Measurements from ENCODE around the gene CRAT. TPM values are rescaled to one million over a fixed set of nuclear protein-coding genes. Genes with fewer than 3 reads are reported as not detected.

Gene CRAT
- total RNA-seq, 1 donor from 2014 or later = 19.0 TPM

DNA sequence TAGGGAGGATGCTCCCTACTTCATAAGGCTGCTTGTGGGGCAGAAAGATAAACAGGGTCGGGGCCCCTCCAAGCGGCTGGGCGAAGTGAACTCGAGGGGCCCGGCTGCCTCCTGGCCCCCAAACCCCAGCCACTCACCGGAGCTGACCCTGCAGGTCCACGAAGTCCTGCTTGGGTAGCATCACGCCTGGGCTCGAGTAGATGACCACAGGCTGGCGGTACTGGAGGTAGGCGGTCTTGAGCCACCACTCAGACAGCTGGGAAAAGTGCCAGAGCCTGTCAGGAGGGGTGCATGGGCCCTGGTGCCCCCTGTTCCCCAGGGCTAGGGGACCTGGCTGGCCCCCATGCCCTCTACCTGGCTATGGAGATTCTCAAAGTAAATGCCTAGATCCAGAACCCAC lies 6.5 kb downstream of the CRAT start:
- DNase-seq (ENCODE audit: low spot score, unreplicated experiment) = no peak
- H3K27ac Mint-ChIP-seq = no peak overlapping the region

DNA sequence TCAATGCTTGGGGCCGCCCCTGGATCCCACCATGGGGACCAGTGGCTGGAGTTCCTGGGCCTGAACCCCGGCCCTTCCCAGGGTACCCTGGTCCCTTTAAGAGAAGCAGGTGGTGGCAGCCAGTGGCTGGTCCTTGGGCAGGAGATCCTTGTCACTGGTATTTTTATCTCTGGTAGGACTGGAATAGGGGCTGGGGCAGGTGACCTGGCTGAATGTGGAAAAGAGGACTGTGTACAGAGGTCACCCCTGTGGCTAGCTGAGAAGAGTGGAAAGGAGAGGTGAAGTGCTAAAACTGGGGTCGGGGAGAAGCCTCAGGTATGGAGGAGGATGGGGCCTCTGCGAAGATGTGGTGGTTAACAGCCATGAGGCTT lies 7.0 kb downstream of the CRAT start:
- Mint-ChIP-seq H3K9me3 (ENCODE audit: low read depth) (no peaks in the 10 kb centered on the region), H3K4me1 (ENCODE audit: low read depth) (peaks cover 8% of the 10 kb centered on the region), H3K27me3 (peaks cover 5% of the 10 kb centered on the region), H3K36me3 (ENCODE audit: insufficient read depth) (peaks cover 1% of the 10 kb centered on the region), H3K27ac (no peak overlapping the region), H3K4me3 (ENCODE audit: low read depth) (no peak overlapping the region)
- TF ChIP-seq, protein P1, sequence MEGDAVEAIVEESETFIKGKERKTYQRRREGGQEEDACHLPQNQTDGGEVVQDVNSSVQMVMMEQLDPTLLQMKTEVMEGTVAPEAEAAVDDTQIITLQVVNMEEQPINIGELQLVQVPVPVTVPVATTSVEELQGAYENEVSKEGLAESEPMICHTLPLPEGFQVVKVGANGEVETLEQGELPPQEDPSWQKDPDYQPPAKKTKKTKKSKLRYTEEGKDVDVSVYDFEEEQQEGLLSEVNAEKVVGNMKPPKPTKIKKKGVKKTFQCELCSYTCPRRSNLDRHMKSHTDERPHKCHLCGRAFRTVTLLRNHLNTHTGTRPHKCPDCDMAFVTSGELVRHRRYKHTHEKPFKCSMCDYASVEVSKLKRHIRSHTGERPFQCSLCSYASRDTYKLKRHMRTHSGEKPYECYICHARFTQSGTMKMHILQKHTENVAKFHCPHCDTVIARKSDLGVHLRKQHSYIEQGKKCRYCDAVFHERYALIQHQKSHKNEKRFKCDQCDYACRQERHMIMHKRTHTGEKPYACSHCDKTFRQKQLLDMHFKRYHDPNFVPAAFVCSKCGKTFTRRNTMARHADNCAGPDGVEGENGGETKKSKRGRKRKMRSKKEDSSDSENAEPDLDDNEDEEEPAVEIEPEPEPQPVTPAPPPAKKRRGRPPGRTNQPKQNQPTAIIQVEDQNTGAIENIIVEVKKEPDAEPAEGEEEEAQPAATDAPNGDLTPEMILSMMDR (IDR thresholded peaks at IDR 0.05; ENCODE audit: unreplicated experiment) = no peak
- no peak for DNase-seq (ENCODE audit: low spot score, unreplicated experiment)

More for the DNA sequence above, 6.5 kb downstream of the CRAT start:
- H3K27me3 Mint-ChIP-seq = peaks cover 9% of the 10 kb centered on the region
- H3K9me3 Mint-ChIP-seq (ENCODE audit: low read depth) = no peaks in the 10 kb centered on the region
- no peak overlapping the region for H3K4me3 Mint-ChIP-seq (ENCODE audit: low read depth)
- H3K4me1 Mint-ChIP-seq (ENCODE audit: low read depth) = peaks cover 8% of the 10 kb centered on the region
- peaks cover 1% of the 10 kb centered on the region for H3K36me3 Mint-ChIP-seq (ENCODE audit: insufficient read depth)
- TF ChIP-seq, protein P1 (IDR thresholded peaks at IDR 0.05; ENCODE audit: unreplicated experiment) = no peak

GRCh38 chr9:129102791-129103594 lies 7.6 kb downstream of the CRAT start:
- H3K4me1 Mint-ChIP-seq (ENCODE audit: low read depth) = peaks cover 8% of the 10 kb centered on the region
- H3K36me3 Mint-ChIP-seq (ENCODE audit: insufficient read depth) = peaks cover 2% of the 10 kb centered on the region
- no peak for DNase-seq (ENCODE audit: low spot score, unreplicated experiment)
- peaks cover 4% of the 10 kb centered on the region for H3K27me3 Mint-ChIP-seq
- no peak overlapping the region for H3K27ac Mint-ChIP-seq
- H3K9me3 Mint-ChIP-seq (ENCODE audit: low read depth) = no peaks in the 10 kb centered on the region
- TF ChIP-seq, protein P1 (IDR thresholded peaks at IDR 0.05; ENCODE audit: unreplicated experiment) = peak; percentile 62
- H3K4me3 Mint-ChIP-seq (ENCODE audit: low read depth) = no peak overlapping the region

DNA sequence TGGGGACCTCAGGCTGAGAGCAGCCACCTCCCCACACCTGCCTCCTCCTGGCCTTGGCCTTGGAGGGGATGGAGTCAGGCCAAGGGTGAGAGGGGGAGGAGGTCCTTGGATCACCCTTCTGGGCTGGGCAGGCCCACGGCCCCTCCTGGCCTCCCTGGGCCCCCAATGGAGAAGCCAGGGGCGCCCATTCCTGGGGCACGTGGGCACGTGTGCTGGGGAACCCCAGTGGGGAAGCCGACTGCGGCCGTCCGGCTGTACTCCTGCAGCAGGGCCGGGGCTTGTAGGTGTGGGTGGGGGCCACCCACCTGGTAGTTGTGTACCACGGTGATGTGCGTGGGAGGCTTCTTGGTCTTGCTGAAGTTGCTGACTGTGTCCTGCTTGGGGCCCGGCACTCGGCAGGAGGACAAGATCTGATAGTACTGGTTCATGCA lies 8.5 kb downstream of the CRAT start:
- no peak overlapping the region for H3K4me3 Mint-ChIP-seq (ENCODE audit: low read depth)
- peaks cover 4% of the 10 kb centered on the region for H3K27me3 Mint-ChIP-seq
- H3K27ac Mint-ChIP-seq = no peak overlapping the region

GRCh38 chr9:129101279-129101678 lies 9.3 kb downstream of the CRAT start:
- TF ChIP-seq, protein P1 (IDR thresholded peaks at IDR 0.05; ENCODE audit: unreplicated experiment) = no peak
- Mint-ChIP-seq H3K4me3 (ENCODE audit: low read depth) (no peak overlapping the region), H3K27me3 (peaks cover 4% of the 10 kb centered on the region), H3K27ac (no peak overlapping the region), H3K4me1 (ENCODE audit: low read depth) (peaks cover 1% of the 10 kb centered on the region), H3K9me3 (ENCODE audit: low read depth) (no peaks in the 10 kb centered on the region), H3K36me3 (ENCODE audit: insufficient read depth) (peaks cover 5% of the 10 kb centered on the region)
- no peak for DNase-seq (ENCODE audit: low spot score, unreplicated experiment)

More for the DNA sequence above, 8.5 kb downstream of the CRAT start:
- peaks cover 4% of the 10 kb centered on the region for H3K36me3 Mint-ChIP-seq (ENCODE audit: insufficient read depth)
- peaks cover 7% of the 10 kb centered on the region for H3K4me1 Mint-ChIP-seq (ENCODE audit: low read depth)
- DNase-seq (ENCODE audit: low spot score, unreplicated experiment) = no peak
- TF ChIP-seq, protein P1 (IDR thresholded peaks at IDR 0.05; ENCODE audit: unreplicated experiment) = no peak
- no peaks in the 10 kb centered on the region for H3K9me3 Mint-ChIP-seq (ENCODE audit: low read depth)
